MCF 10A (cell line): ENCODE data around the gene ARSG. TPM values are rescaled to one million over a fixed set of nuclear protein-coding genes. Genes with fewer than 3 reads are reported as not detected.
A peak's percentile ranks its signal among the peaks of the same experiment; 100 is the strongest.
"Not testable (repeated sequence)": the region's sequence is repeated elsewhere in the genome, so short reads cannot be mapped to it uniquely, and the experiment has no call there.

Experiments used
- BruUV-seq: library from RNA; stranded (reverse); fragments of 400-500 nt; replicated peaks from 2 replicates; lab custom pipeline; 2021; lab: Mats Ljungman, UMichigan
- CTCF ChIA-PET: fragments of 300-600 bp; sonication (Branson Sonifier 250); formaldehyde crosslinking; extraction: SDS; loops from one replicate; lab custom pipeline; 2021; ENCODE audit warnings: antibody characterized with exemption, inconsistent platforms; lab: Yijun Ruan, JAX
- POLR2A ChIA-PET: fragments of 300-600, 350-650 bp; sonication (Branson Sonifier 250); formaldehyde crosslinking; extraction: SDS; loops from one replicate; lab custom pipeline; 2020; ENCODE audit warnings: antibody characterized with exemption, inconsistent platforms; lab: Yijun Ruan, JAX
- DNase-seq: peaks from one replicate; pipeline ENCODE4 v3.0.0-alpha.2; 2018; ENCODE audit not compliant: unreplicated experiment
- H3K27ac Mint-ChIP-seq: one replicate; pipeline ENCODE4 v1.8.0; 2022; ENCODE audit warnings: mild to moderate bottlenecking, low read depth, mixed read lengths; ENCODE audit not compliant: unreplicated experiment
- H3K27me3 Mint-ChIP-seq: one replicate; pipeline ENCODE4 v1.8.0; 2022; ENCODE audit warnings: mixed read lengths; ENCODE audit not compliant: insufficient read depth, unreplicated experiment
- H3K36me3 Mint-ChIP-seq: one replicate; pipeline ENCODE4 v1.8.0; 2022; ENCODE audit warnings: mild to moderate bottlenecking, moderate library complexity, mixed read lengths; ENCODE audit not compliant: insufficient read depth, unreplicated experiment
- H3K4me1 Mint-ChIP-seq: one replicate; pipeline ENCODE4 v1.8.0; 2022; ENCODE audit warnings: mixed read lengths; ENCODE audit not compliant: insufficient read depth, unreplicated experiment
- H3K4me3 Mint-ChIP-seq: one replicate; pipeline ENCODE4 v1.8.0; 2022; ENCODE audit warnings: mild to moderate bottlenecking, moderate library complexity, mixed read lengths; ENCODE audit not compliant: unreplicated experiment
- H3K9me3 Mint-ChIP-seq: one replicate; pipeline ENCODE4 v1.8.0; 2022; ENCODE audit warnings: mixed read lengths; ENCODE audit not compliant: unreplicated experiment
- intact Hi-C: fragments of 100-400 bp; cut with micrococcal nuclease; formaldehyde crosslinking; loops from 2 replicates; pipeline ENCODE4 v1.14.1; 2022
- total RNA-seq: library from RNA; stranded (reverse); gene quantifications from 2 replicates; pipeline ENCODE4 v1.2.3, GENCODE V29; 2022
- TF ChIP-seq, protein P1 (sequence below): fragments of 200-600 bp; IDR thresholded peaks from one replicate; pipeline ENCODE4 v1.8.0; 2022; ENCODE audit warnings: antibody characterized with exemption, mild to moderate bottlenecking; ENCODE audit not compliant: unreplicated experiment

The ARSG gene
- total RNA-seq, 1 experiment from 2014 or later, result 5.9 TPM

DNA sequence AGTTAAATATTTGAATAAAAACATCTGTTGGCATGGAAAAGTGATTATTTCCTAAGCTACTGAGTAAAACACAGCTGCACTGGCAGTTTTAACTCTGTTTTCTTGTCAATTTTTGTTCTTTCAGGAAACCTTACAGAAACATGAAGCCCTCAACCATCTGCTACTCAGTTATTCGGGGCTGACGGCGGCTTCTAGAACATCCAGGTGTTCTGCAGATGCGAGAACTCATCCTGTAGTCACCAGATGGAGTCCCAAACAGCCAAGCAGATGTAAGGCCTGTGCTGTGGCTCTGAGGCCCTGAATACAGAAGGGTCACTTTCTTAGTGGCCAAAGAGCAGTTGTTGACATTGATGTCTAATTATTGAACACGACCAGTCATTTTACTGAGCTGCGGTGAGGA is 15.5 kb downstream of the ARSG start:
- Mint-ChIP-seq H3K27me3 (no peaks in the 10 kb centered on the region), H3K36me3 (no peaks in the 10 kb centered on the region), H3K9me3 (no peaks in the 10 kb centered on the region), H3K4me1 (no peaks in the 10 kb centered on the region), H3K4me3 (no peak overlapping the region), H3K27ac (no peak overlapping the region)
- TF ChIP-seq, protein P1, sequence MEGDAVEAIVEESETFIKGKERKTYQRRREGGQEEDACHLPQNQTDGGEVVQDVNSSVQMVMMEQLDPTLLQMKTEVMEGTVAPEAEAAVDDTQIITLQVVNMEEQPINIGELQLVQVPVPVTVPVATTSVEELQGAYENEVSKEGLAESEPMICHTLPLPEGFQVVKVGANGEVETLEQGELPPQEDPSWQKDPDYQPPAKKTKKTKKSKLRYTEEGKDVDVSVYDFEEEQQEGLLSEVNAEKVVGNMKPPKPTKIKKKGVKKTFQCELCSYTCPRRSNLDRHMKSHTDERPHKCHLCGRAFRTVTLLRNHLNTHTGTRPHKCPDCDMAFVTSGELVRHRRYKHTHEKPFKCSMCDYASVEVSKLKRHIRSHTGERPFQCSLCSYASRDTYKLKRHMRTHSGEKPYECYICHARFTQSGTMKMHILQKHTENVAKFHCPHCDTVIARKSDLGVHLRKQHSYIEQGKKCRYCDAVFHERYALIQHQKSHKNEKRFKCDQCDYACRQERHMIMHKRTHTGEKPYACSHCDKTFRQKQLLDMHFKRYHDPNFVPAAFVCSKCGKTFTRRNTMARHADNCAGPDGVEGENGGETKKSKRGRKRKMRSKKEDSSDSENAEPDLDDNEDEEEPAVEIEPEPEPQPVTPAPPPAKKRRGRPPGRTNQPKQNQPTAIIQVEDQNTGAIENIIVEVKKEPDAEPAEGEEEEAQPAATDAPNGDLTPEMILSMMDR, result no peak
- DNase-seq, result no peak
- no TSS peak for BruUV-seq
- ChIA-PET POLR2A (no interaction called here), CTCF (interaction anchor here (0.7 kb wide), 1 partner anchor 93 kb away, joined by 3 read pairs; no protein-coding TSS in a partner anchor)
- intact Hi-C loops, result no loop called here

- no TSS peak for BruUV-seq
- no peaks in the 10 kb centered on the region for H3K9me3 Mint-ChIP-seq
- ChIA-PET CTCF (no interaction called here), POLR2A (no interaction called here)
- no peak overlapping the region for H3K27ac Mint-ChIP-seq
- peaks cover under 1% of the 10 kb centered on the region for H3K4me1 Mint-ChIP-seq
- TF ChIP-seq, protein P1, result no peak
- H3K27me3 Mint-ChIP-seq, result no peaks in the 10 kb centered on the region
- DNase-seq, result no peak
- H3K36me3 Mint-ChIP-seq, result no peaks in the 10 kb centered on the region
- intact Hi-C loops, result no loop called here
- no peak overlapping the region for H3K4me3 Mint-ChIP-seq
Observed at GRCh38 chr17:68307443-68307842, 16.1 kb downstream of the ARSG start.

- H3K27me3 Mint-ChIP-seq, H3K9me3 Mint-ChIP-seq, H3K27ac Mint-ChIP-seq, H3K4me3 Mint-ChIP-seq, POLR2A ChIA-PET, intact Hi-C loops, BruUV-seq, DNase-seq, H3K4me1 Mint-ChIP-seq, H3K36me3 Mint-ChIP-seq: not testable (repeated sequence)
- CTCF ChIA-PET, result interaction anchor here (0.6 to 0.7 kb wide), 2 partner anchors 17 to 26 kb away, joined by 3 read pairs; no protein-coding TSS in a partner anchor
Observed at GRCh38 chr17:68308486-68308885, 17.2 kb downstream of the ARSG start.

DNA sequence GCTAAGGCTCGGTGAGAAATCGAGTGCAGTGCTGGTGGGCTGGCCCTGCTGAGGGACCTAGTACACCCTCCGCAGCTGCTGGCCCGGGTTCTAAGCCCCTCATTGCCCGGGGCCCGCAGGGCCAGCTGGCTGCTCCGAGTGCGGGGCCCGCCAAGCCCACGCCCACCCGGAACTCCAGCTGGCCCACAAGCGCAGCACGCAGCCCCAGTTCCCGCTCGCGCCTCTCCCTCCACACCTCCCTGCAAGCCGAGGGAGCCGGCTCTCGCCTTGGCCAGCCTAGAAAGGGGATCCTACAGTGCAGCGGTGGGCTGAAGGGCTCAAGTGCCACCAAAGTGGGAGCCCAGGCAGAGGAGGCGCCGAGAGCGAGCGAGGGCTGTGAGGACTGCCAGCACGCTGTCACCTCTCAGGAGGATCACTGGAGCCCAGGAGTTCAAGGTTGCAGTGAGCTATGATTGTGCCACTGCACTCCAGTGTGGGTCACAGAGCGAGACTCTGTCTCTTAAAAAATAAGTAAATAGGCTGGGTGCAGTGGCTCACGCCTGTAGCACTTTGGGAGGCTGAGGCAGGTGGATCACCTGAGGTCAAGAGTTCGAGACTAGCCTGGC is 17.9 kb downstream of the ARSG start:
- DNase-seq, H3K4me3 Mint-ChIP-seq, BruUV-seq, H3K27me3 Mint-ChIP-seq, POLR2A ChIA-PET, H3K36me3 Mint-ChIP-seq, H3K9me3 Mint-ChIP-seq, H3K4me1 Mint-ChIP-seq, intact Hi-C loops, H3K27ac Mint-ChIP-seq: not testable (repeated sequence)
- CTCF ChIA-PET, result interaction anchor here (0.7 kb wide), 2 partner anchors 26 to 107 kb away, joined by 3 read pairs; no protein-coding TSS in a partner anchor

GRCh38 chr17:68310152-68310551 is 18.9 kb downstream of the ARSG start:
- no TSS peak for BruUV-seq
- peak; percentile 41 for DNase-seq

More at GRCh38 chr17:68310152-68310551, 18.9 kb downstream of the ARSG start:
- TF ChIP-seq, protein P1, result no peak
- Mint-ChIP-seq H3K9me3 (no peaks in the 10 kb centered on the region), H3K27me3 (no peaks in the 10 kb centered on the region), H3K27ac (no peak overlapping the region), H3K4me3 (no peak overlapping the region), H3K36me3 (no peaks in the 10 kb centered on the region), H3K4me1 (peaks cover 9% of the 10 kb centered on the region)
- ChIA-PET CTCF (no interaction called here), POLR2A (interaction anchor here (0.5 kb wide), 1 partner anchor 8 kb away, joined by 3 read pairs; no protein-coding TSS in a partner anchor)
- intact Hi-C loops, result no loop called here
